ENCODE data around the gene PTPN20.

The PTPN20 gene

DNA sequence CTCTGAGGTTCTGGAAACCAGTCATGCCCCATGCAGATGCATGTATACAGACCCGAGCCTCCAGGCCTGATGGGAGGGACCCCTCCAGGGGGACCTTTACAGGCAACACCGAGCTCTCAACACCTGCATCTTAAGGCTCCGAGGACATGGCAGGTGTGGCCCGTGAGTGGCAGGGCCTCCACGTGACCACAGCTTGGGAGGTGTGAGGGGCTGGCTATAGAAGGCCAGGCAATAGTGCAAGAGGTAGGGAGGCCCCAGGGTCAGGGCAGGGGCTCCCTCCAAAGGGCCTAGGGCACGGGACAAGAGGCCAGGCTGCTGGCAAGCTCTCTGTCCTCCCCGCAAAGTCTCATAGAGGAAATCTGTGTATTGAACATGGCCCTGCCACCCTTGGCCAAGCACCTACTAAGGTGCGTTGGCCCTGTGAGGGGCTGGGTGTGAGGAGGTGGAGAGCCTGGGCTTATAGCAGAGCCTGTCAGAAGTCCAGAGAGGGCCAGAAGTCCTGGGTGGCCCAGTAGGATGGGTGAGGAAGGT lies 134.2 kb downstream of the PTPN20 start:
- TF ChIP-seq POU2F2 (IDR thresholded peaks at IDR 0.05; ENCODE audit: low read depth, low read length) (no peak), SPI1 (IDR thresholded peaks at IDR 0.05; ENCODE audit: low read depth, low read length) (no peak), POLR2A (IDR thresholded peaks at IDR 0.05; ENCODE audit: low read depth, low read length) (no peak), POLR2AphosphoS5 (IDR thresholded peaks at IDR 0.05; ENCODE audit: low read depth, low read length) (no peak), PAX5 (IDR thresholded peaks at IDR 0.05; ENCODE audit: insufficient read depth, low read length, severe bottlenecking) (no peak), TAF1 (IDR thresholded peaks at IDR 0.05; ENCODE audit: low read depth, low read length) (no peak)
- no peak for FAIRE-seq
- DNase-seq (ENCODE audit: insufficient read length, low spot score), result no peak

DNA sequence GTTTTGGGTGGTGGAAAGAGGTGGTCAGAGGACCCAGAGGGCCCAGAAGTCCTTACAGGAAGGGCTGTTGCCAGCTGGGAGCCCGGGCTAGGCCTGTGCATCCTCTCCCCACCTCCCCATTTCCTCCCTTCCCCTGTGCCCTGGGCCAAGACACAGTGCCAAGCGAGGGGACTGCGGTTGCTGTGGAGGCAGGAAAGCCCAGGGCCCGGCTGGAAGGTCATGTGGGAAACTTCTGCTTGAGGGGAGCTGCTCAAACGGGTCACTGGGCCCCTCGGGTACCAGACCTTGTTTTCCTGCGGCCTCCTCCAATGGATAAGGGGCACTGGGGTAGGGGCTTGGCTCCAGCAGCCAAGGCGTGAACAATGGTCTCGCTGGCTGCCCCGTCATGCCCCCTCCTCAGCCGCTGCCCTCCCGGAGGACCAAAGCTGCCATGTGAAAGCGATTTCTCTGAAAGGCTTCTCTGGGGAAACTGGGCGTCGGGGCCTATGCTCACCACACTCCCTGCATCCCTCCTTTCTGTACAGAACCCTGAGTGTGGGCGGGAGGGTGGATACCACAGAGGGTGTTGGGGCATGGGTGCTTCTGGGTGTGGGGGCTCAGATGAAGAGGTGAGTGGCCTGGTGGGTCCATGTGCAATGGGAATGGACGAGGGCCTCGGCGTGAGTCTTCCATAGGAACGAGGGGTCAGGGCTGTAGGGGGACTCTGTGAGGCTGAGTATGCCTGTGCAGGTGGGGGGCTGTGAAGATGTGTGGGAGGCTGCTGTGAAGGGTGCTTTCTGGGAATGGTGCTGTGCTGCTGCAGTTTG lies 135.3 kb downstream of the PTPN20 start:
- no peak for TF ChIP-seq POLR2AphosphoS5 (IDR thresholded peaks at IDR 0.05; ENCODE audit: low read depth, low read length)
- TF ChIP-seq POLR2A (IDR thresholded peaks at IDR 0.05; ENCODE audit: low read depth, low read length), result no peak
- TF ChIP-seq POU2F2 (IDR thresholded peaks at IDR 0.05; ENCODE audit: low read depth, low read length), result no peak
- no peak for TF ChIP-seq PAX5 (IDR thresholded peaks at IDR 0.05; ENCODE audit: insufficient read depth, low read length, severe bottlenecking)
- no peak for TF ChIP-seq SPI1 (IDR thresholded peaks at IDR 0.05; ENCODE audit: low read depth, low read length)
- TF ChIP-seq TAF1 (IDR thresholded peaks at IDR 0.05; ENCODE audit: low read depth, low read length), result no peak
- no peak for FAIRE-seq
- DNase-seq (ENCODE audit: insufficient read length, low spot score), result no peak

DNA sequence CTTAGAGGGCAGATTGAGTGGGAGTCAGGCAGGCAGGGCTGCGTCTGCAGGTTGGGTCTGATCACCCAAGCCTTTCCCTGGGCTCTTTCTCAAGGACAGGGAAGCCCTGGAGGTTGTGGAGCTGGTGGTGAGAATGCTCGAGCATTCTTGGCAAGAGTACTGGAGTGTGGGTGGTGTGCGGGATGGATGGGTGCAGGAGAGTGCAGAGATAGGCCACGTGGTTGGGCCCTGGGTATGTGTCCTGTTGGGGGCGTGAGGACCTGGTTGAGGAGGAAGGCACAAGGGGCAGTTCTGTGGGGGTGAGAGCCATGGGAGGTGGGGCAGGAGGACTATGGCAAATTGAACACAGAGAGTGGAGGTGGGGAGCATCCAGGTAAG lies 135.9 kb downstream of the PTPN20 start:
- TF ChIP-seq TAF1 (IDR thresholded peaks at IDR 0.05; ENCODE audit: low read depth, low read length) (no peak), POLR2A (IDR thresholded peaks at IDR 0.05; ENCODE audit: low read depth, low read length) (no peak), SPI1 (IDR thresholded peaks at IDR 0.05; ENCODE audit: low read depth, low read length) (no peak), POU2F2 (IDR thresholded peaks at IDR 0.05; ENCODE audit: low read depth, low read length) (no peak), POLR2AphosphoS5 (IDR thresholded peaks at IDR 0.05; ENCODE audit: low read depth, low read length) (no peak), PAX5 (IDR thresholded peaks at IDR 0.05; ENCODE audit: insufficient read depth, low read length, severe bottlenecking) (no peak)
- DNase-seq (ENCODE audit: insufficient read length, low spot score), result no peak
- no peak for FAIRE-seq

DNA sequence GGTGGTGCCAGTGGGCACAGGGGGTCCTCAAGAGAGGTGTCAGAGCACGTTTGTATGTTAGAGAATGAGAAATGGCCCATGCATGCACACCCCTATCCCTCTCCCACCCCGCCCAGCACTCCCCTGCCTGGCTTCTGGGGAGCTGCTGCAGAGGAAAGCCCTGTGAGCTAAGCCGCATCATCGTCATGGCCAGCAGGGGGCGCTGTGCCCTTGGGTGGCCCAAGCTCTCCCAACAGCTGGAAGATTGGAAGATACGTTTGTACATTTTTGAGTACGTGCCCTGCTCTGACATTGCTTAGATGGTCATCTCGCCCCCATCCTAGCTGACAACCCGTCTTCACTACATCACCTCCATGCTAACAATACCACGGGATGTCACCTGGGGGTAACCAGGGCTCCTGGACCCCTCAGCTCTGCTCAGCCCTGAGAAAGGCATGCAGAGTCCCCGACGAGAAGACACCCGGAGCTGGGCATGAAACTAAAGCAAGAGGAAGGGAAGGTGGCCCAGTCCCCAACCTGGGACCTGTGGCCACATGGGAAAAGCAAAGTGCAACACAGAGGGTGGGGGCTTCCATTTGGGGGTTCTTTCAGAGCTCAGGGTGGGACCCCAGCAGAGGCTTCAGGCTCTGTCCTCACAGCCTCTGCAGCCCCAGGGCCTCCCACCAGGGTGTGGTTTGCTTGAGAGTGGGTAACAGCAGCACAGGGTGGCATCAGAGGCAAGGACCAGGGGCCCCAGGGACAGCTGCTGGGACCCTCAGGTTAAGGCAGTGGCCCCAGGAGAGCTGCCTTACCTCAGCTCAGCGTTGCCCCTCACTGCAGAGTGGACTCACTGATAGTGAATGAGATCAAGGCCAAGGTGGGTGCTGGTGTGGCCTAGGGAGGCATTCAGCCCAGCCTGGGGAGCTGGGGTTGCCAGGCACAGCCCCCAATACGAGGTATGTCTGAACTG lies 136.6 kb downstream of the PTPN20 start:
- DNase-seq (ENCODE audit: insufficient read length, low spot score) (peak; percentile 78), FAIRE-seq (peak; percentile 90)
- TF ChIP-seq TAF1 (IDR thresholded peaks at IDR 0.05; ENCODE audit: low read depth, low read length) (no peak), POLR2A (IDR thresholded peaks at IDR 0.05; ENCODE audit: low read depth, low read length) (no peak), SPI1 (IDR thresholded peaks at IDR 0.05; ENCODE audit: low read depth, low read length) (no peak), PAX5 (IDR thresholded peaks at IDR 0.05; ENCODE audit: insufficient read depth, low read length, severe bottlenecking) (no peak), POU2F2 (IDR thresholded peaks at IDR 0.05; ENCODE audit: low read depth, low read length) (no peak), POLR2AphosphoS5 (IDR thresholded peaks at IDR 0.05; ENCODE audit: low read depth, low read length) (no peak)

GRCh38 chr10:47048526-47048905 lies 137.3 kb downstream of the PTPN20 start:
- TF ChIP-seq POLR2AphosphoS5 (IDR thresholded peaks at IDR 0.05; ENCODE audit: low read depth, low read length) (no peak), SPI1 (IDR thresholded peaks at IDR 0.05; ENCODE audit: low read depth, low read length) (no peak), POU2F2 (IDR thresholded peaks at IDR 0.05; ENCODE audit: low read depth, low read length) (no peak), POLR2A (IDR thresholded peaks at IDR 0.05; ENCODE audit: low read depth, low read length) (no peak), TAF1 (IDR thresholded peaks at IDR 0.05; ENCODE audit: low read depth, low read length) (no peak), PAX5 (IDR thresholded peaks at IDR 0.05; ENCODE audit: insufficient read depth, low read length, severe bottlenecking) (no peak)
- DNase-seq (ENCODE audit: insufficient read length, low spot score), result no peak
- FAIRE-seq, result no peak

GRCh38 chr10:47049056-47049851 lies 138.0 kb downstream of the PTPN20 start:
- TF ChIP-seq PAX5 (IDR thresholded peaks at IDR 0.05; ENCODE audit: insufficient read depth, low read length, severe bottlenecking) (no peak), POLR2A (IDR thresholded peaks at IDR 0.05; ENCODE audit: low read depth, low read length) (no peak), TAF1 (IDR thresholded peaks at IDR 0.05; ENCODE audit: low read depth, low read length) (no peak), SPI1 (IDR thresholded peaks at IDR 0.05; ENCODE audit: low read depth, low read length) (no peak), POU2F2 (IDR thresholded peaks at IDR 0.05; ENCODE audit: low read depth, low read length) (no peak), POLR2AphosphoS5 (IDR thresholded peaks at IDR 0.05; ENCODE audit: low read depth, low read length) (no peak)
- no peak for FAIRE-seq
- no peak for DNase-seq (ENCODE audit: insufficient read length, low spot score)

- no peak for TF ChIP-seq POU2F2 (IDR thresholded peaks at IDR 0.05; ENCODE audit: low read depth, low read length)
- no peak for TF ChIP-seq POLR2A (IDR thresholded peaks at IDR 0.05; ENCODE audit: low read depth, low read length)
- no peak for TF ChIP-seq PAX5 (IDR thresholded peaks at IDR 0.05; ENCODE audit: insufficient read depth, low read length, severe bottlenecking)
- no peak for TF ChIP-seq SPI1 (IDR thresholded peaks at IDR 0.05; ENCODE audit: low read depth, low read length)
- no peak for TF ChIP-seq POLR2AphosphoS5 (IDR thresholded peaks at IDR 0.05; ENCODE audit: low read depth, low read length)
- no peak for TF ChIP-seq TAF1 (IDR thresholded peaks at IDR 0.05; ENCODE audit: low read depth, low read length)
- DNase-seq (ENCODE audit: insufficient read length, low spot score), result no peak
- FAIRE-seq, result no peak
These were observed 138.7 kb downstream of the PTPN20 start for GRCh38 chr10:47049906-47050305.

Data from GM12891 (cell line).